ENCODE data around the gene NRDC.
A peak's percentile ranks its signal among the peaks of the same experiment; 100 is the strongest.

The NRDC gene, protein sequence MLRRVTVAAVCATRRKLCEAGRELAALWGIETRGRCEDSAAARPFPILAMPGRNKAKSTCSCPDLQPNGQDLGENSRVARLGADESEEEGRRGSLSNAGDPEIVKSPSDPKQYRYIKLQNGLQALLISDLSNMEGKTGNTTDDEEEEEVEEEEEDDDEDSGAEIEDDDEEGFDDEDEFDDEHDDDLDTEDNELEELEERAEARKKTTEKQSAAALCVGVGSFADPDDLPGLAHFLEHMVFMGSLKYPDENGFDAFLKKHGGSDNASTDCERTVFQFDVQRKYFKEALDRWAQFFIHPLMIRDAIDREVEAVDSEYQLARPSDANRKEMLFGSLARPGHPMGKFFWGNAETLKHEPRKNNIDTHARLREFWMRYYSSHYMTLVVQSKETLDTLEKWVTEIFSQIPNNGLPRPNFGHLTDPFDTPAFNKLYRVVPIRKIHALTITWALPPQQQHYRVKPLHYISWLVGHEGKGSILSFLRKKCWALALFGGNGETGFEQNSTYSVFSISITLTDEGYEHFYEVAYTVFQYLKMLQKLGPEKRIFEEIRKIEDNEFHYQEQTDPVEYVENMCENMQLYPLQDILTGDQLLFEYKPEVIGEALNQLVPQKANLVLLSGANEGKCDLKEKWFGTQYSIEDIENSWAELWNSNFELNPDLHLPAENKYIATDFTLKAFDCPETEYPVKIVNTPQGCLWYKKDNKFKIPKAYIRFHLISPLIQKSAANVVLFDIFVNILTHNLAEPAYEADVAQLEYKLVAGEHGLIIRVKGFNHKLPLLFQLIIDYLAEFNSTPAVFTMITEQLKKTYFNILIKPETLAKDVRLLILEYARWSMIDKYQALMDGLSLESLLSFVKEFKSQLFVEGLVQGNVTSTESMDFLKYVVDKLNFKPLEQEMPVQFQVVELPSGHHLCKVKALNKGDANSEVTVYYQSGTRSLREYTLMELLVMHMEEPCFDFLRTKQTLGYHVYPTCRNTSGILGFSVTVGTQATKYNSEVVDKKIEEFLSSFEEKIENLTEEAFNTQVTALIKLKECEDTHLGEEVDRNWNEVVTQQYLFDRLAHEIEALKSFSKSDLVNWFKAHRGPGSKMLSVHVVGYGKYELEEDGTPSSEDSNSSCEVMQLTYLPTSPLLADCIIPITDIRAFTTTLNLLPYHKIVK

DNA sequence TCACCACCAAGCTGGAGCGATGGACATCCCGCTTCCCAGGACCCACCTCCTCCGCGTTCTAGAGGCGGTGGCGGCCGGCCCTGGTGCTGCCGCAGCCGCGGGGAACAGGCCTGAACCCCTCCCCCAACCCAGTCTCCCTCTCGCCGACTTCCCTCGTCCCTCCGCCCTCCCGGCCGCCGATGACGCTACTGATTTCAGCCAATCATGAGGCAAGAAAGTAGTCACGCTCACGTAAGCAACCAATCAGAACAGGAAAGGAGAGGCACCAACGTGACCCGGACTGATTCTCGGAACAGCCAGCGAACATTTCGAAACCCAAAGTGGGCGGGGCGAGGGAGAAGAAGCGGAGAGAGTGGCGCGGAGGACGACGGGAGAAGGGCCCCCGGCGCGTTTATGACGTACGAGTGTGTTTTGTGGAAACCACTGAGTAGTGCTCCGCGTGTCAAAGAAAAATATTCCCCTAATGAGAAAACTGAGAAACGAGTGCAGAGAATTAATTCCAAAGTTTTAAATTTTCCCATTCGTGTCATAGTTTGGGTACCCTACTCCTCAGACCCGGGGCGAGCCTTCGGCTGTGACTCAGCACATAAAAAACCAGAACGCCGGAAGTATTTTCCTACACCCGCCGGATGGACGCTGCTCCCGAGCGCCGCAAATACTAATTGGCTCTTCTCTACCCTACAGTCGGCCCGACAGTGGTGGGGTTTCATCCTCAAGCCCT lies at the start of gene NRDC:
TSS of gene NRDC (minus strand) at position 112 of the 721 bp plus-strand sequence. CDS start 112 bp downstream, outside the sequence.
- Mint-ChIP-seq H3K27me3 (peaks cover 13% of the 10 kb centered on the region), H3K36me3 (ENCODE audit: low read depth) (peaks cover 25% of the 10 kb centered on the region), H3K27ac (no peak within 1 kb of the TSS), H3K4me3 (no peak within 1 kb of the TSS), H3K4me1 (ENCODE audit: low read depth) (peaks cover 34% of the 10 kb centered on the region), H3K9me3 (no peaks in the 10 kb centered on the region)
- DNase-seq: peak; percentile 97

DNA sequence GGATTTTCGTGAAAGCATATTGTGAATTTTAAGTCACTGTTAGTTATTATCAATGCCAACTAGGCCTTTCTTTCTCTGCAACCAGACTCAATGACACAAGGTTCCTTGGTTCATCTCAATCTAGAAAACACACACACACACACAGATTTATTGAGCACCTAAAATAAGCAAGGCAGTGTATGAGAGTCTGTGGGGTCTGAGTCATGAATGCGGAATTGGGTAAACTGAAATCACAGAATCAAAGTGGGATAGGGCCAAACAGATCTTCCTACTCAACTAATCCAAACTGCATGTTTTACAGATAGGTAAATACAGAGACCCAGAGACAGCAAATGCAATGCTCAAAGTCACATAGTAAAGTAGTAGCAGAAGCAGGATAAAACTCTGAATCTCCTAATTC lies 48.5 kb upstream of the NRDC start:
- Mint-ChIP-seq H3K36me3 (ENCODE audit: low read depth) (no peaks in the 10 kb centered on the region), H3K4me1 (ENCODE audit: low read depth) (peaks cover 4% of the 10 kb centered on the region), H3K27ac (no peak overlapping the region), H3K27me3 (peaks cover 3% of the 10 kb centered on the region), H3K9me3 (no peaks in the 10 kb centered on the region), H3K4me3 (no peak overlapping the region)
- no peak for DNase-seq

DNA sequence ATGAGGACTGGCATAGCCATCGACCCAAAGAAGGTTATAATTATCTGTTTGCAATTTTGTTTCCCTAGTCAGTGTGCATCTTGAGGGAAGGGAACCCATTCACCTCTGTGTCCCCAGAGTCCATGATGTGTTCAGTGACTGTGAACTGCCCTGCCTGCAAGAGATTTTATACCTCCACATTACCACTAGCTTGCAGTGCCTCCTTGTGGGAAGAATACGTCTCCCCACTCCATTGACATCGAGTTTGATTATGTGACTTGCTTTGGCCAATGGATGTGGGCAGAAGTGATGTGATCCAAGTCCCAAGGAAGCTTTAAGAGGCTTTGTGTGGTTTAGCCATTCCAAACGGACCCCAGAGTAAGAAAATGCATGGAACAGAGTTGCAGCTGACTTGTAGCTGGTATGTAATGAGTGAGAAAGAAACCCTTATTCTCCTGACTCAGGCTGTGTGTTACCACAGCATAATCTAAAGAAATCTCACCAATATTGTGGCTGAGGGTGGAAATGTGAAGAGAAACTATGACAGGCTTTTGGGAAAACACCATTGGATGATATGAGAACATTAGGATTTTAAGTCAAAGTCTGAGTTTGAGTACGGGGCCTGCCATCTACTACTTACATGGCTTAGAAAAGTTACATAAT lies 47.8 kb upstream of the NRDC start:
- Mint-ChIP-seq H3K9me3 (no peaks in the 10 kb centered on the region), H3K4me1 (ENCODE audit: low read depth) (peaks cover 4% of the 10 kb centered on the region), H3K27me3 (peaks cover 3% of the 10 kb centered on the region), H3K27ac (no peak overlapping the region), H3K4me3 (no peak overlapping the region), H3K36me3 (ENCODE audit: low read depth) (no peaks in the 10 kb centered on the region)
- no peak for DNase-seq

DNA sequence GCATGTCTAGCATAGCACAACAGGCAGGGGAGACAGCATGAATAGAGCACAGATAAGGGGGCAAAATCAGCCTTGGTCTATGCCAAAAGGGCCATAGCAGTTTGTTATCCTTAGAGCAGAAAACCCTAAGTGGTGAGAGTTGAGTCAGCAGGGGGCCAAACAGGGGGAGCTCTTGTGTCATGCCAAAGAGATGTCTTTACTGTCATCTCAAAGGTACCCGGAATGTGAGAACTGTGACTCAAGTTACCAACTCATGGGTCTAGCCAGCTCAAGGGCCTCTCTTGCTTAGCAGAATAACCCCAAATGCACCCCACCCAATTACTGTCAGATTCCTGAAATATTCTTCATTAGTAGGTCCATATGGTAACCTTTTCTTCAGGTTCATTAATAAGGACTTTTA lies 45.9 kb upstream of the NRDC start:
- H3K27ac Mint-ChIP-seq: no peak overlapping the region
- H3K9me3 Mint-ChIP-seq: no peaks in the 10 kb centered on the region
- no peak overlapping the region for H3K4me3 Mint-ChIP-seq
- H3K4me1 Mint-ChIP-seq (ENCODE audit: low read depth): peaks cover 4% of the 10 kb centered on the region
- H3K27me3 Mint-ChIP-seq: peaks cover 12% of the 10 kb centered on the region
- no peaks in the 10 kb centered on the region for H3K36me3 Mint-ChIP-seq (ENCODE audit: low read depth)
- DNase-seq: peak; percentile 32

DNA sequence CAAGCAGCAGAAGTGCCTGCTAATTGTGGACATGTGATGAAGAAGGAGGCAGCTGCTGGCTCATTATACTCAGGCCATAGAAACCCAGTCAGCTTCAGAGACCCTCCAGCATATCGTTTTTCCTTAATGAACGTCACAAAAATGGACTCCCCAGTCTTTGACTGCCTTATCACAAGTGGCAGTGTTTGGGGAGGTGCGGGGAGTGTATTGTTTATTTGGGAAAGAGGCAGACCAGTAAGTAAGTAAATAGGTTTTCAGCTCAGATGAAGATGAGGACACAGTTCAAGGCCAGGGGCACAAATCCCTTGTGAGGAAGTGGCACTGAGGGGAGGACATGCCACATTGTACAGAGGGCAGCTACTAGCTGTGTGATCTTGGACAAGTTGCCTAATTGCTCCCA lies 43.5 kb upstream of the NRDC start:
- Mint-ChIP-seq H3K4me3 (no peak overlapping the region), H3K36me3 (ENCODE audit: low read depth) (no peaks in the 10 kb centered on the region), H3K27ac (no peak overlapping the region), H3K27me3 (peaks cover 17% of the 10 kb centered on the region), H3K4me1 (ENCODE audit: low read depth) (peaks cover 4% of the 10 kb centered on the region), H3K9me3 (no peaks in the 10 kb centered on the region)
- DNase-seq: no peak

DNA sequence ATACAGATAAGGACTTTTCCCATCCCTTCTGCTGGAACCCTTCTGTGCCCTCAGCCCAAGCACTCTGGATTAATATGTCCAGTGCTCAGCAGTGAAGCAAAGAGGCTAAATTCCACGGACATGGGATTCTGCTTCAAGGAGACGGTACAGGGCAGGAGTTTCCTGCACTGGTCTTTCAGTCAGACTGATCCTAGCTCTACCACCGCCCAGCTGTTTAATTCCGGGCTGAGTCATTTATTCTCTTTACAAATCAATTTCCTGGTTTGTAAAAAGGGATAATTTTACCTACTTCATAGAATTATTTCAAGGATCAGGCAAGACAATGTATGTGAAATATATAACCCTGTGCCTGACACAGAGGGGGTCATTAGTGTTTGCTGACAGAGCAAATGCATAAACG lies 41.6 kb upstream of the NRDC start:
- H3K27ac Mint-ChIP-seq: no peak overlapping the region
- DNase-seq: no peak
- H3K9me3 Mint-ChIP-seq: no peaks in the 10 kb centered on the region
- peaks cover 17% of the 10 kb centered on the region for H3K27me3 Mint-ChIP-seq
- no peaks in the 10 kb centered on the region for H3K4me1 Mint-ChIP-seq (ENCODE audit: low read depth)
- no peaks in the 10 kb centered on the region for H3K36me3 Mint-ChIP-seq (ENCODE audit: low read depth)
- H3K4me3 Mint-ChIP-seq: no peak overlapping the region

DNA sequence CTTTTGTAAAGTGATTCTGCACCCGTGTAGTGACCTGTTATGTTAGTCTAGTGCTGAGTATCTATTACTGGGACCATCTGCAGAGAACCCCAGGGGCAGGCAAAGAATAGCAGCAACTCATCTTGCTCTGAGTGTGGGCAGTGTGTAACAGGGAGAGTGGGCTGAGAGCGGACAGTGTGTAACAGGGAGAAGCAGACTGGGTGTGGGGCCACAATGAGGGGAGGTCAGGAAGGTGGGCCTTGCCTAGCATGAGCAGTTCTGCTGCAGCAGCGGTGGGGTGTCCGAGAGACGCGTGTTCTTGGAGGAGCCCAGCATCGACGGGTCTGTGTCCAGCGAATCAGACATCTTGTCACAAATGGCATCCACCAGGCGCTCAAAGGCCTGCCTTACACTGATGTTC lies 41.2 kb upstream of the NRDC start:
- Mint-ChIP-seq H3K27me3 (peaks cover 17% of the 10 kb centered on the region), H3K36me3 (ENCODE audit: low read depth) (no peaks in the 10 kb centered on the region), H3K4me1 (ENCODE audit: low read depth) (no peaks in the 10 kb centered on the region), H3K27ac (no peak overlapping the region), H3K4me3 (no peak overlapping the region), H3K9me3 (no peaks in the 10 kb centered on the region)
- DNase-seq: no peak

DNA sequence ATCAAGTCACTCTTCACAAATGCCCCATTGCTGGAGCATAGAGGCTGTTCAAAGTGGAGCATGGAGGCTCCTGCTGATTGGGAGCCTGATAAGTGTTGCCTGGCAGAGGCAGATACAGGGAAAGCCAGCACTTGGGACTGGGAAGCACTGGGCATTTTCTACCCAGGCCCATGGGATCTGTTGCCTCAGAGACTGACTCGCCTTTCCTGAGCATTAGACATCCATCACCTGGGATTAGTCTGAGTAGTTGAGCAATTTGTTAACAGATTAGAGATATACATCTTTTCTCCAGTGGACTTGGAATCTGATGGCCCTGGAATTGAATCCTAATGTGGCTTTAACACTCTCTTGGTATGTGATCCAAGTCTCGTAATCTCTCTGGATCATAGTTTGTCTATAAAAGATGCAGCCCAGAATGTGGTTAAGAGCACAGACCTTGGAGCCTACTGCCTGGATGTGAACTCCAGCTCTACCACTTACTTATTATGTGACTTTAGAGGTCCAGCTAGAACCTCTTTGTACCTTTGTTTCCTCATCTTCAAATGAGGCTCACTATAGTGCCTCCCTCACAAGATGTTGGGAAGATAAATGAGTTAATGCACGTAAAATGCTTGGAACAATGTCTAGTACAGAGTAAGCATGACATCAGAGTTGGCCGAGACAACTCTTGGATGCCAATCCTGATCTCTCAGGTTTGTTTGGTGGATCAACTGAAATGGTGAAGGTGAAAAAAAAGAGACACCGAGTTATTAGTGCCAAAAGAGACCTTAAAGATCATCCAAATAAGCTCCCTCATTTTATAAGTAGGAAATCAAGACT lies 38.3 kb upstream of the NRDC start:
- H3K4me3 Mint-ChIP-seq: no peak overlapping the region
- H3K4me1 Mint-ChIP-seq (ENCODE audit: low read depth): no peaks in the 10 kb centered on the region
- no peaks in the 10 kb centered on the region for H3K9me3 Mint-ChIP-seq
- H3K36me3 Mint-ChIP-seq (ENCODE audit: low read depth): no peaks in the 10 kb centered on the region
- H3K27me3 Mint-ChIP-seq: peaks cover 18% of the 10 kb centered on the region
- DNase-seq: no peak
- H3K27ac Mint-ChIP-seq: no peak overlapping the region

DNA sequence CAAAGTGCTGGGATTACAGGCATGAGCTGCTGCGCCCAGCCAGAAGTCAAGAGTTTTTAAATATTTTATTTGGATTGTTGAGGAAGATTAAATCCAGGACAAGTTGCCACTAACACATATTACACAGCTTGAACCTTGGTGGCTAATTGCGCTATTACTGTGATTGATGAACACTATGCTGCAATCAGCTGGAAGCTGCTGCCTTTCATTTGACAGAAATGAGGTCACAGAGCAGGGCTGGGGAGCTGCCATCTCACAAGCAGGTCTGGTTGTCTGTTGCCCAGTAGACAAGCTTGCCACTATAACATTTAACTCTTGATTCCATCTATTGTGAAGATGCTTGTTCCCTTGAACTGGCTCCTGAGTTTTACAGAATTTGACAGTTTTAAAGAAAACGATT lies 37.4 kb upstream of the NRDC start:
- Mint-ChIP-seq H3K27ac (no peak overlapping the region), H3K9me3 (no peaks in the 10 kb centered on the region), H3K36me3 (ENCODE audit: low read depth) (no peaks in the 10 kb centered on the region), H3K4me3 (no peak overlapping the region), H3K4me1 (ENCODE audit: low read depth) (no peaks in the 10 kb centered on the region), H3K27me3 (peaks cover 16% of the 10 kb centered on the region)
- DNase-seq: no peak

DNA sequence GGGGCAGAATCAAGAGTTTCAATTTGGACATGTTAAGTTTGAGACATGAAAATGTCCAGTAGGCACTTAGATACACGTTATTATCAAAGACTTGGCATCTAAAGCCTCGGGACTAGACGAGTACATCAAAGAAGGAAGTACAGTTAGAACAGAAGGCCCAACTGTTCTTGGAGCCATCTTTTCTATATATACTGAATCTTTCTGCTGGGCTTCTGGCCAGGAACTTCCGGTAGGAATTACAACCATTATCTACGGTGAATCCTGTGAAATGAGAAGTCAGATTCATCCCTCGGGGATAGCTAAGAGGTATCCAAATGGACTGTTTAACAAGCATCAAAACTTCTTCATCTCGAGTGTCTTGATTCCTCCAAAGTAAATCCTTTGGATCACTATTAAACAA lies 34.4 kb upstream of the NRDC start:
- no peak overlapping the region for H3K4me3 Mint-ChIP-seq
- no peak for DNase-seq
- no peaks in the 10 kb centered on the region for H3K9me3 Mint-ChIP-seq
- H3K4me1 Mint-ChIP-seq (ENCODE audit: low read depth): no peaks in the 10 kb centered on the region
- no peak overlapping the region for H3K27ac Mint-ChIP-seq
- peaks cover 8% of the 10 kb centered on the region for H3K27me3 Mint-ChIP-seq
- H3K36me3 Mint-ChIP-seq (ENCODE audit: low read depth): no peaks in the 10 kb centered on the region

DNA sequence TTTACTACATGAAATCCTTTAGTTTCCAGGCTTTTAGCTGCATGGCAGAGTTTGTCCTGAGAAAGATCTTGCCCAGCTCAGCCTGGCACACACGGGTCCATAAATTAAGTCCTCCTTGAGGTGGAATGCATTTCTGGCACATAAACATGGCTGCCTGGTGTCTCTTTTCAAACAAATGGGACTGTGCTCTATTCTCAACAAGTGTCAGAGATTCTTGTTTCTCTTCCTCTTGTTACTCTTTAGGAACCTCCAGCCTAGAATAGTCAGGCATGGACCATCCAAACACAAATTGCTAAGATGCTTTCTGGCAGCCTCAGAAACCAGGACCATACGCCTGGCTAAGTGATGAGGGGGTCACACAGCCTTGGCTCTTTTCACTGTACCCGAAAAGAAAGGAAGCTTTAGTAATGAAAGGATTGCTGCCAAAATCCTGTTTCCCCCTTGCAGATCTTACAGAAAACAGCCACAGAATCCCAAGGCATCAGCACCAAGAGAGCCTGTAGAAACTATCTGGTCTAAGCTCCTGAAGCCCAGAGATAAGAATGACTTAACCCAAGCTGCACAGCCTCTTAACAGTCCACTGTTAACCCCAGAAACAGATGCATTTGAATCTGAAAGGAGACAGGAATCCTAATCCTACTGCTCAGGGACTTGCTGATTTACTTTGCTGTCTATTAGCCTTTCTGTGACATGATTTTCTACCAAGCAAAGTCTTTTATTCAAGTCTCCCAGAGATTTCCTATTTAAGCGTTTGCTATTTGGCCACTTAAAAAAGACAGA lies 31.9 kb upstream of the NRDC start:
- no peak overlapping the region for H3K27ac Mint-ChIP-seq
- no peak overlapping the region for H3K4me3 Mint-ChIP-seq
- H3K36me3 Mint-ChIP-seq (ENCODE audit: low read depth): no peaks in the 10 kb centered on the region
- peaks cover 8% of the 10 kb centered on the region for H3K27me3 Mint-ChIP-seq
- H3K4me1 Mint-ChIP-seq (ENCODE audit: low read depth): peaks cover 4% of the 10 kb centered on the region
- H3K9me3 Mint-ChIP-seq: no peaks in the 10 kb centered on the region
- DNase-seq: no peak

DNA sequence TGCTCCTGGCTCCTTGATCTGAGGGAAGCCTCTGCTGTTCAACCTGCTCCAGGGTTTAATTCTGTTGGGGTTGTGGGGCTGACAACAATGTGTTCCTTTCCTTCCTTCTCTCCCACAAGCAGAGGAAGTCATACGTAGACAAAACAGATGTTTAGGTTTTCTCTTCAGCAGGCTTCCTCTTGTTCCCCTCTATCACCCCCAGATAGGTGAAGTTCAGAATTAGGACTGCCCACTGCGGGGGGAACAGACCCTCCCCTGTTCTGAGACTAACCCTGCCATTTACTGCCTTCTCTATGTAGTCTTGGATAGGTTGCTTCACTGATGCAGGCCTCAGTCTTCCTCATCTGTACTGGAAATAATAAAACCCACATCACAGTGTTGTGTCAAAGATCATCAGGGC lies 30.0 kb upstream of the NRDC start:
- DNase-seq: no peak
- no peak overlapping the region for H3K4me3 Mint-ChIP-seq

More for the DNA sequence above, 30.0 kb upstream of the NRDC start:
- Mint-ChIP-seq H3K27me3 (peaks cover 4% of the 10 kb centered on the region), H3K27ac (no peak overlapping the region), H3K36me3 (ENCODE audit: low read depth) (no peaks in the 10 kb centered on the region), H3K4me1 (ENCODE audit: low read depth) (peaks cover 4% of the 10 kb centered on the region), H3K9me3 (no peaks in the 10 kb centered on the region)
